ENCODE data around the gene ATP2B2. TPM values are rescaled to one million over a fixed set of nuclear protein-coding genes. Genes with fewer than 3 reads are reported as not detected.

Gene ATP2B2
- total RNA-seq, 3 donors from 2014 or later: 0.05 TPM; not detected in 2

DNA sequence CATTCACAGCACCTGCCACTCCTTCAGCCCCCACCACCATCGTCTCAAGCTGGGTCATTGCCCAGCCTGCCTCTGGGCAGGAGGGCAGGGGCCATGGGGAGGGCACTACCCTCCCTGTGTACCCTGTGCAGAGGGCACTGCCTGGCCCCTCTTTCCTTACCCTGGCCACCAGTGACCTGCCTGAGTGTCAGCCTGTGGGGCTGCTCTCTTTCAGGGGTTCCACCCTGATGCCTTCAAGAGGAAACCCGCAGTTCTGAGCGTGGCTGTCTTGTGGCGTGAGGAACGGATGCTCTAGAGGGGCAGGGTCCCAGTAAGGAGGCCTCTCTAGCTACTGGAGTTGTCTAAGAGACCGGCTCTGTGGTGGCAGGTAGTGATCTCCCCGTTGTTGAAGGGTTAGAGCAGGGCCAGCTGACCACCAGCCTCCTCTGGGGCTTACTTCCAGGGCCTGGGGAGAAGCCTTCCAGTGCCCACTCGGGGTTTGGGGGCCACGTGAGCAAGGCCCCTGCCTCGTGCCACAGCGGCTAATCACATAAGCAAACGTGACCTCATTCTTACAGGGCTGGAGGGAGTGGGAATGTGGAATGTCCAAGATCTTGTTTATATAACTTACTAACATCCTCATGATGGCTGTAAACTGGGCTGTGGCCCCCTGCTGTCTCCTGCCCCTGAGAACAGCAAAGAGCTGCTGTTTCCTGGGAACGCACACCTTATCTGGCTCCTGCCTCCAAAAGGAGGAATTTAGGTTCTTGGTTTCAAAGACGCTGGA is 153.1 kb downstream of the ATP2B2 start:
- ATAC-seq (no peak), DNase-seq (no peak)
- Mint-ChIP-seq H3K4me3 (no peak overlapping the region), H3K36me3 (ENCODE audit: insufficient read depth) (no peaks in the 10 kb centered on the region), H3K4me1 (ENCODE audit: low read depth) (peaks cover 5% of the 10 kb centered on the region), H3K9me3 (no peaks in the 10 kb centered on the region), H3K27me3 (ENCODE audit: low read depth) (peaks cover 1% of the 10 kb centered on the region)

DNA sequence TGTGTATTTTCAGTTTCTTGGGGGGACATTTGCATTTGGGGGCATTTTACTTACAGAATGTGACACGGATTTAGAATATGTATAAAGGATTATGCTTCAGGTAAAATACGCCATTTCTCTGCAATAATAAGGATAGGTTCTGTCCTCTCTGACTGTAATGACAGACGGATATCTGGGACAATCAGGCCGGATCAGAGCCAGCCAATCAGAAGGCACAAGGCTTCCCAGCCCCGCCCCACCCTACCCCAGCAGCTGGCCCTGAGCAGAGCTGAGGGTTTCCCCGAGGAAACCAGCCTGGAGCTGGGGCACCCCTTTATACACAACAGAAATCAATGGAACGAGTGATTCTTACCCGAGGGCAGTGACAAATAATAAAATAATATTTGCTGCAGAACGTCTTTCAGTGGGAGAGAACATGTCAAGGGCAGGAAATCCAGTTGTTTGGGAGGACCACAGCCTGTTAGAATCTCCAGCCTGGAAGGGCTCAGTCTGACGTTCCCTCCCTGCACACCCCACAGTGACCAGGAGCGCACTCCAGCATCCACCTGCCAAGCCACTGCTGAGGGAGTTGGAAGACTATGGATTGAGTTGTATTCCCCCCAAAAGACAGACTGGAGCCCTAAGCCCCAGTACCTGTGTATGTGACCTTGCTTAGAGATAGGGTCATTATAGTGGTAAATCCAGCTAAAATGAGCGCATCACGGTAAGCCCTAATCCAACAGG is 154.2 kb downstream of the ATP2B2 start:
- Mint-ChIP-seq H3K4me3 (no peak overlapping the region), H3K4me1 (ENCODE audit: low read depth) (peaks cover 5% of the 10 kb centered on the region), H3K9me3 (no peaks in the 10 kb centered on the region), H3K27me3 (ENCODE audit: low read depth) (peaks cover 1% of the 10 kb centered on the region), H3K36me3 (ENCODE audit: insufficient read depth) (no peaks in the 10 kb centered on the region)
- no peak for ATAC-seq
- DNase-seq: no peak

DNA sequence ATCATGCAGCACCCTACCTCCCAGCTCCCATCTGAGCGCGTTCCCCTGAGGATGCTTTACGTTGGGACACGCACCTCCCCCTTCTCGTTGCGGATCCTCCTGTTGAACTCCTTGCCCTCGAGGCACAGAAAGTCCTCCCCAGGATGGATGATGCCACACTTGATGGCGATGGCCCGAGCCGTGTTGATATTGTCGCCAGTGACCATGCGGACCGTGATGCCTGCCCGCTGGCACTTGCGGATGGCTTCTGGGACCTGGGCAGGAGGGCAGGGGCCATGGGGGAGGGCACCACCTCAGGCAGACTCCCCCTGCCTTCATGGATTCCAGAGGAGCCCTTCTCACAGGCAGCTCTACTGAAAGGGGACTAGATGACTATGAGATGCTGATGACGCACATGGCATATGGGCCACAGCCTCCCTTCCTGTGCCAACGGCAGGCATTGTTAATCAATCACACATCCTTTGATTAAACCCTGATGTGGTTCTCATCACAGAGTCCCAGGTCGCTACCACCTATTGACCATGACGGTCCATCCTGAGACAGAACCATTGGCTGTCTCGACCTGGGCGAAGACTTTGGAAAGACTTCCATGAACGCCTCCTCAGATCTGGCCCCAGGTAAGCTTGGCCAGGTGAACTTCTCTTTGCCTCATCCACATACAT is 154.9 kb downstream of the ATP2B2 start:
- DNase-seq (no peak), ATAC-seq (no peak)
- Mint-ChIP-seq H3K4me3 (no peak overlapping the region), H3K36me3 (ENCODE audit: insufficient read depth) (no peaks in the 10 kb centered on the region), H3K9me3 (no peaks in the 10 kb centered on the region), H3K4me1 (ENCODE audit: low read depth) (peaks cover 5% of the 10 kb centered on the region), H3K27me3 (ENCODE audit: low read depth) (peaks cover 1% of the 10 kb centered on the region)

DNA sequence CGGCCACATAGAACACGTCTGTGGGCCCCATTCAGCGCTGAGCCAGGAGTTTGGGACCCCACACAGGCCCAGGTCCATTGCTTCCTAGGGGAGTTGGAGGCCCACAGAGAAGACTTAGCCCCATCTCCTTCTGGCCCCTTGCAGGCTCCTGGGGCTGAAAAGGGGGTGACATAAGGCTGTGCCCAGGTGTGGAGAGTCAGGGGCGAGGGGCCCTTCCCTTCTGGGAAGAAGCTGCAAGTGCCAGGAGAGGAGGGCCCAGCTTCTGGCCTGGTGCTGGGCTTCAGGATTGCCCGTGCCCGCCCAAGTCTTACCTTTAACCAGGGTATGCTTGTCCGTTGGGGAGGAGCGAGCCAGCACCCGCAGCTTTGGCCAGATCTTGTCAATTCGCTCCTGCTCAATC is 155.6 kb downstream of the ATP2B2 start:
- Mint-ChIP-seq H3K4me3 (no peak overlapping the region), H3K9me3 (no peaks in the 10 kb centered on the region), H3K36me3 (ENCODE audit: insufficient read depth) (no peaks in the 10 kb centered on the region), H3K27me3 (ENCODE audit: low read depth) (peaks cover 1% of the 10 kb centered on the region), H3K4me1 (ENCODE audit: low read depth) (peaks cover 5% of the 10 kb centered on the region)
- DNase-seq (no peak), ATAC-seq (no peak)

DNA sequence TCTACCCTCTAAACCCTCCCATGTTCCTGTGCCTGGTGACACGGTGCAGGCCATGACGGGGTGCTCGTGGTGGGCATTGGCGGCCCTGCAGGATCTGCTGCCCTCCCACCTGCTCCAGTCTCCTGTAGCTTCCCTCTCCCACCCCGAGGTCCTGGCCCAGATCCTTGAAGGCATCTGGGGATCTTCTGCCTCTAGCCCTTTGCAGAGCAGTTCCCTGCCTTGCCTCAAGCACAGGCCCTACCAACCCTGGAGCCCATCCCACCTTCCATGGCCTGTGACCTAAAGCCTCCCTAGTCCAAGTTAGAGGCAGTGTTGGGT is 157.0 kb downstream of the ATP2B2 start:
- H3K4me3 Mint-ChIP-seq: no peak overlapping the region
- DNase-seq (no peak), ATAC-seq (no peak)
- peaks cover 4% of the 10 kb centered on the region for H3K27me3 Mint-ChIP-seq (ENCODE audit: low read depth)
- no peaks in the 10 kb centered on the region for H3K4me1 Mint-ChIP-seq (ENCODE audit: low read depth)
- H3K36me3 Mint-ChIP-seq (ENCODE audit: insufficient read depth): no peaks in the 10 kb centered on the region
- no peaks in the 10 kb centered on the region for H3K9me3 Mint-ChIP-seq

DNA sequence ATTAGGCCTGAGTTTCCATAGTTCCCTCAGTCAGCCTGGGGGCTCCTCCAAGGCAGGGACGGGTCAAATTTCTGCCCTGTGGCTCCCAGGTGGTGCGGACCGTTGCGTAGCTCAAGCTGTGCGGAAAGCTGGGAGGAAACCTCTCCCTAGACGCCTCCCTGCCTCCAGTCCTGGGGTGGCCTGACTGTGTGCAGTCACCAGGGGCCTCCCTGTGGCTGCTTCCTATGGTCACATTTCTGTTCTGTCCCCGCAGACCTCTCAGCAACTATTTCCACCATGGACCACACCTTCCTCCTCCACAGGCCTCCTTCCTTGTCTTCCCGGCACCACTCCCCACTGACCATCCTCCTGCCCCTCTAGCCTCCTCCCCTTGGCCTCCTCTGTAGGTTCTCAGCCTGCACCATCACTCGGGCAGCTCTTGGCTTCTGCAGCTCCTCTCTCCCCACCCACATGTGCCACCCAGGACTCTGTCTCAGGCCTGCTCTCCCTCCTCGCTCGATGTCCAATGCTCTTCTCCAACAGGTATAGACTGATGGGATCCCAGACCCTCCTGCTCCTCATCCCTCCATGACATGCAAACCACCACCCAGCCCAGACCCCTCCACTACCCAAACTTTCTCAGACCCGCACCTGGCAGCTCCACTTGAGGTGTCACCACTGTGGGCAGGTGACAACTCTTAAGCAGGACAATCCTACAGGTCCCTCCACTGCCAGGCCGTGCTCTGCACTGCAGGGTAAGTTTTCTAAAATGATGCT is 157.6 kb downstream of the ATP2B2 start:
- no peaks in the 10 kb centered on the region for H3K36me3 Mint-ChIP-seq (ENCODE audit: insufficient read depth)
- H3K4me3 Mint-ChIP-seq: no peak overlapping the region
- H3K4me1 Mint-ChIP-seq (ENCODE audit: low read depth): no peaks in the 10 kb centered on the region
- DNase-seq (no peak), ATAC-seq (no peak)
- H3K9me3 Mint-ChIP-seq: no peaks in the 10 kb centered on the region
- H3K27me3 Mint-ChIP-seq (ENCODE audit: low read depth): peaks cover 5% of the 10 kb centered on the region

DNA sequence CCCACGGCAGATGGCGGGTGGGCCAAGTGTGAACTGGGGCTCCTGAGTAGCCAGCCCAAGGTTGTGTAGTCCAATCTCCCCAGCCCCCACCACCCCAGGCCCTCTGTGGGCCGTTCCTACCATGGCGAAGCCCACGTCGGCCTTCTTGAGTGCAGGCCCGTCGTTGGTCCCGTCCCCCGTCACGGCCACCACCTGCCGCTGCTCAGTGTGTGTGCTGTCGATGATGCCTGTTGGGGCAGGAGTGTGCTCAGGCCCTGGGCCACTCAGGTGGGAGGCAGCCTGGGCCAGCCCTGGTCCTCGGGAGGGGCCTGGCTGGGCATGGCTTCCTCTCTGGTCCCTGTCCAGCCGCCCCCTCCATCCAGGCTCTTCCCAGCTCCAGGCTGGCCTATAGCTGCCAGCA is 159.5 kb downstream of the ATP2B2 start:
- H3K27me3 Mint-ChIP-seq (ENCODE audit: low read depth): peaks cover 4% of the 10 kb centered on the region
- no peak for ATAC-seq
- DNase-seq: no peak
- no peaks in the 10 kb centered on the region for H3K9me3 Mint-ChIP-seq
- H3K4me3 Mint-ChIP-seq: no peak overlapping the region
- no peaks in the 10 kb centered on the region for H3K36me3 Mint-ChIP-seq (ENCODE audit: insufficient read depth)
- no peaks in the 10 kb centered on the region for H3K4me1 Mint-ChIP-seq (ENCODE audit: low read depth)

DNA sequence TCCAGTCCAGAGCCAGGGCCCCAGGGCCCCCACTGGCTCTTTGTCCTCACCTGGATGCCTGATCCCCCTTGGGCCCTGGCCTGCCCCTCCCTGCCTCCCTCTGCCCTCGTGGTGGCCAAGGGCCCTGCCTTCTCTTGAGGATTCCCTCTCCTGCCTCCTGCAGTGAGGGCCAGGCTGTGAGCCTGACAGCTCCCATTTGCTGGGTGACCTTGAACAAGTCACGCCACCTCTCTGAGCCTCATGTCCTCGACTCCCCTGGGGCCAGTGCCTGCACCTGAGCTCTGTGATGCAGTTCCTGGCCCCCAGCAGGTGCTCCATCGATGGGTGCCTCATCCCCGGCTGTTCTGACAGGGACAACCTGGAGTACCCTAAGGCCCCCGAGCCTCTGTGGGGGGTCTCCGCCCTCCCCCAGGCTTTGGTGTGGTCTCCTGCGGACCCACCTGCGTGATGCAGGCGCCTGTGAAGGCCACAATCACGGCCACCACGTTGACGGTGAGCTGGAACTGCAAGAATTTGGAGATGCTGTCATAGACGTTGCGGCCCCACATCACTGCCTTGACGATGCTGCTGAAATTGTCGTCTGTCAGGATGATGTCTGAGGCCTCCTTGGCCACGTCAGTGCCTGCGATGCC is 160.3 kb downstream of the ATP2B2 start:
- H3K9me3 Mint-ChIP-seq: no peaks in the 10 kb centered on the region
- H3K4me1 Mint-ChIP-seq (ENCODE audit: low read depth): no peaks in the 10 kb centered on the region
- ATAC-seq (no peak), DNase-seq (no peak)
- no peak overlapping the region for H3K4me3 Mint-ChIP-seq
- no peaks in the 10 kb centered on the region for H3K36me3 Mint-ChIP-seq (ENCODE audit: insufficient read depth)
- H3K27me3 Mint-ChIP-seq (ENCODE audit: low read depth): peaks cover 4% of the 10 kb centered on the region

DNA sequence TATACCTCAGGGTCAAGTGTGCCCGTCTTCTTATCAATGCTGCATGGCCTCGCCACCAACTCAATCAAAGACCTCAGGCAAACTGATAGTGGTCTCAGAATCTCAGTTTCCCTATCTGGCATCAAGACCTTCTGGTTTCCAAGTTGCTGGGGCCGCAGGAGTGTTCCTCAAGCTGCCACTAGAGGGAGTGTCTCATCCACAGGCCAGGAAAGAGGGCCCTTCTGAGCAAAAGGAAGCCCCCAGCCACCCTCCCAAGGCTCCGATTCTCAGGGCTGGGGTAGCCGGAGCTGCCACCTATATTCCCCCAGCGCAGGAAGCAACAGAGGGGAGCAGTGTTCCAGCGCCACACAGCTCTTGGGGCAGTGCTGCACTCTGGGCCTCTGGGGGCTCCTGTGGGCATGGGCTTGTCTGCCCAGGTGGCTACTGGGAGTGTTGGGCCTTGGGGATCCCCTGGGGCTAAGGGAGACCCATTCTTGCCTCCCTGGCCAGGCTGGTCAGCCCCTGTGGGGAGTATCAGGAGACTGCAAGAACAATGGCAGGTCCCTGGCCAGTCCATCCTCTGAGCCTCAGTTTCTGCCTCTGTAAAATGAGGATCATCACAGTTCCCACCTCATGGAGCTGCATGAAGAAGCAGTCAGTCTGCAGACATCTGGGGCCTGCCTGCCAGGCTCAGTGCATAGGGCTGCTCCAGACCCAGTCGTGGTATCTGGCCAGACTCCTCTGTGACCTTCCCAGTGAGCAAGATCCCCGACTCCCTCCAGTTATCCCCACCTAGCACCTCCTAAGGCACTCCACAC is 161.0 kb downstream of the ATP2B2 start:
- H3K27me3 Mint-ChIP-seq (ENCODE audit: low read depth): peaks cover 4% of the 10 kb centered on the region
- DNase-seq: peak; percentile 54
- H3K4me3 Mint-ChIP-seq: no peak overlapping the region
- peak; percentile 58 to 65 for ATAC-seq
- no peaks in the 10 kb centered on the region for H3K4me1 Mint-ChIP-seq (ENCODE audit: low read depth)
- no peaks in the 10 kb centered on the region for H3K9me3 Mint-ChIP-seq
- no peaks in the 10 kb centered on the region for H3K36me3 Mint-ChIP-seq (ENCODE audit: insufficient read depth)

DNA sequence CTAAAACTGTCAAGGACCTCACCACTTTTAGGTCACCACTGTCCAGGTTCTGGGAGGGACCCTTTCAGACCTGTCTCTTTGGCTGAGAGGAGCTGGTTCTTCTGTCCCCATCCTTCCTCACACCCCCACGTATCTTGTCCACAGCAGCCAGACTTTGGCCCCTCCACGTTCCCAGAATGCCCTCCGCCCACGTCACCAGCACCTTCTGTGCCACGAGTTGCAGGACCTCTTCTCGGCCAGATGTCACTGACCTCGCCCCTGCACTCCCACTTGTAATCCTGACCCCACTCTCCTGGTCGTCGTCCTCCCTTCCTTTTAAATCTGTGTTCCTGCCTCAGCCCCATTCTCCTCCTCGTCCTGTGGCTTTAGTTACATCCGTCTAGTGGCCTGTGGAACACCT is 161.9 kb downstream of the ATP2B2 start:
- no peak for ATAC-seq
- DNase-seq: no peak
- Mint-ChIP-seq H3K36me3 (ENCODE audit: insufficient read depth) (no peaks in the 10 kb centered on the region), H3K4me3 (no peak overlapping the region), H3K4me1 (ENCODE audit: low read depth) (no peaks in the 10 kb centered on the region), H3K9me3 (no peaks in the 10 kb centered on the region), H3K27me3 (ENCODE audit: low read depth) (peaks cover 4% of the 10 kb centered on the region)

DNA sequence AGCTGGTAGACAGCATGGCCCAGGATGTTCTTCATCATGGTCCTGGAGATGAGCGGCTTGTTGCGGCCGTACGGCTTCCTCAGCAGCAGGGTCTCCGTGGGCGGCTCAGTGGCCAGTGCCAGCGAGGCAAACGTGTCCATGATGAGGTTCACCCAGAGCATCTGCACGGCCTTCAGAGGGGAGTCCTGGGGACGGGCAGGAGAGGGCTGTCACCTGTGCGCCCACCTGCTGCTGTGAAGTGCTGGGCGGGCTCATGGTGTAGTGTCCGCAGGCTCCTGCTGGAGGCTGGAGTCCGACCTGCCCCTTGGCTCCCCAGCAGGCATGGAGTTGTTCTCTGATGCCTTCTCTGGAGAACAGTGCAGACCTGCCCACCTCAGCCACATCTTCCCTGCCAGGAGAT is 162.6 kb downstream of the ATP2B2 start:
- ATAC-seq (no peak), DNase-seq (no peak)
- Mint-ChIP-seq H3K4me3 (no peak overlapping the region), H3K36me3 (ENCODE audit: insufficient read depth) (no peaks in the 10 kb centered on the region), H3K4me1 (ENCODE audit: low read depth) (no peaks in the 10 kb centered on the region), H3K27me3 (ENCODE audit: low read depth) (peaks cover 4% of the 10 kb centered on the region), H3K9me3 (no peaks in the 10 kb centered on the region)

DNA sequence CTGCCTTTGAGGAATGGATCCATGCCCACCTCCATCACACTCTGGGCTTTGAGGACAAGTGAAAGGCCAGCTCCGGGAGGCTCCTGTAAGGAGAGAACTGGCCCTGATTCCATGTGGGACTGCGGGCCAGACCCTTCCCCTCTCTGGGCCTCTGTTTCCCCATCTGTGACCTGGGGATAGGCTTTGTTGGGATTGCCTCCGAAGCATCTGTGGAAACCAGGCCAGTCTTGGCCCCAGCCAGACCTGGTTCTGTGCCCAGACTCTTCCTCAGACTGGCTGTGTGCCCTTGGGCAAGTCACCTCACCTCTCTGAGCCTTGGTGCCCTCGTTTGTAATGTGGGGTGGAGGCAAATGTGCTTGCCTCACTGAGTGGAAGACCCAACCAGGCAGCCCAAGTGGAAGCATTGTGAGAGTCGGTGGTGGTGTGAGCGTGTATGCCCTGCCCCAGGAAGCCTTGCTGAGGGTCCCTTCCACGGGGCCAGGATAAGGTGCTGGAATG is 163.4 kb downstream of the ATP2B2 start:
- H3K36me3 Mint-ChIP-seq (ENCODE audit: insufficient read depth): no peaks in the 10 kb centered on the region
- no peaks in the 10 kb centered on the region for H3K4me1 Mint-ChIP-seq (ENCODE audit: low read depth)
- H3K9me3 Mint-ChIP-seq: no peaks in the 10 kb centered on the region
- H3K27me3 Mint-ChIP-seq (ENCODE audit: low read depth): peaks cover 4% of the 10 kb centered on the region
- no peak for ATAC-seq
- DNase-seq: no peak
- H3K4me3 Mint-ChIP-seq: no peak overlapping the region

DNA sequence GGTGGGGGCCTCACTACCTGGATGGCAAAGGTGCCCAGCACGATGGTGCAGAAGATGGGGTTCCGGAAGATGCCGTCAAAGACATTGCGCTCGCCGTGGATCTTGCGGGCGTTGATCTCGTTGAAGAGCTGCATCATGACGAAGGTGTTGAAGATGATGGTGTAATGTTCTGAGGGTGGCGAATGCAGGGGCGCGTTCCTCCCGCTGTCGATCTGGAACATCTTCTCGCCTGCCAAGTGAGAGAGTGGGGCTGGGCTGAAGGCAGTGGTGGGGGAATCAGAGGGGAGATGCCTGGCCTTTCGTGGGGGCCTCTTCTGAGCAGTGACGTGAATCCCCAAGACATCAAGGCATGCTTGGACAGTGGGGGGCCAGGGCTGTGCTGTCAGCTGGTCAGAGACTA is 164.9 kb downstream of the ATP2B2 start:
- no peak overlapping the region for H3K4me3 Mint-ChIP-seq
- no peak for DNase-seq

More for the DNA sequence above, 164.9 kb downstream of the ATP2B2 start:
- H3K36me3 Mint-ChIP-seq (ENCODE audit: insufficient read depth): no peaks in the 10 kb centered on the region
- H3K4me1 Mint-ChIP-seq (ENCODE audit: low read depth): no peaks in the 10 kb centered on the region
- no peaks in the 10 kb centered on the region for H3K9me3 Mint-ChIP-seq
- ATAC-seq: no peak
- peaks cover 4% of the 10 kb centered on the region for H3K27me3 Mint-ChIP-seq (ENCODE audit: low read depth)

All from activated T-cell treated with anti-CD3 and anti-CD28 coated beads, Interleukin-2, amount 50 U/mL, for 4 hours (primary cell).